ENCODE measurements around the gene NCBP1.

Gene NCBP1

GRCh38 chr9:97600531-97601227 lies 32.9 kb upstream of the NCBP1 start:
- no peak for TF ChIP-seq REST (IDR thresholded peaks at IDR 0.05; ENCODE audit: insufficient read depth in 1 of 2, low read depth in 2 of 2, low read length in 2 of 2)
- TF ChIP-seq SIN3A (IDR thresholded peaks at IDR 0.05; ENCODE audit: borderline replicate concordance, insufficient read depth, low read length), result no peak
- no peak for TF ChIP-seq TAF1 (IDR thresholded peaks at IDR 0.05; ENCODE audit: borderline replicate concordance, insufficient read depth, low read length)

DNA sequence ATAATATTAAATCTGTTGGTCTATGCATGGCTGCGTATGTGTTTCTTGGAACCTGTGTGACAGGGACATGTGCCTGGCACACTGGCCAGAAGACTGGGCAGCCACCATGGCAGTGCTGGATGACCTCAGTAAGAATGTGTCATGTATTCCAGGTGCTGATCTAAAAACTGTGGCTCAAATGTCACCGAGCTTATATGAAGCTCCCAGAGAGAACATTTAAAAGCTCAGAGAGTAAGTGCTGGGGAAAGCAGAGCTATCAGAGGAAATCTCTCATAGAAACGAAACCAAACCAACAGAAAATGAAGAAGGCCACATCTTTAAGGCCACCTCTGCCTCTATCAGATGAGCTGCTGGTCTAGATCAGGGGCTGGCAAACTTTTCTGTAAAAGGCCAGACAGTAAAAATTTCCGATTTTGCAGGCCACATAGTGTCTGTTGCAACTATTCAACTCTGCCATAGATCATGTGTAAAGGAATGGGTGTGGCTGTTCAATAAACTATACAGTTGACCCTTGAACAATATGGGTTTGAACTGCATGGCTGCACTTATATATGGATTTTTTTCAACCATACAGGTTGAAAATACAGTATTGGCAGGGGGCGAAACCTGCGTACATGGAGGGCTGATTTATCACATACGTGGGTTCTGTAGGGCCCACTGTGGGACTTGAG lies 32.3 kb upstream of the NCBP1 start:
- no peak for TF ChIP-seq POLR2AphosphoS5 (IDR thresholded peaks at IDR 0.05; ENCODE audit: low read depth, low read length)
- TF ChIP-seq REST (IDR thresholded peaks at IDR 0.05; ENCODE audit: insufficient read depth in 1 of 2, low read depth in 2 of 2, low read length in 2 of 2), result no peak
- no peak for TF ChIP-seq SIN3A (IDR thresholded peaks at IDR 0.05; ENCODE audit: borderline replicate concordance, insufficient read depth, low read length)
- no peak for TF ChIP-seq TAF1 (IDR thresholded peaks at IDR 0.05; ENCODE audit: borderline replicate concordance, insufficient read depth, low read length)
- no peak for TF ChIP-seq FOXP2 (optimal IDR thresholded peaks at IDR 0.05; ENCODE audit: borderline replicate concordance, extremely low read depth, extremely low read length, insufficient read depth)

GRCh38 chr9:97602430-97602829 lies 31.2 kb upstream of the NCBP1 start:
- TF ChIP-seq REST (IDR thresholded peaks at IDR 0.05; ENCODE audit: insufficient read depth in 1 of 2, low read depth in 2 of 2, low read length in 2 of 2), result no peak
- TF ChIP-seq FOXP2 (optimal IDR thresholded peaks at IDR 0.05; ENCODE audit: borderline replicate concordance, extremely low read depth, extremely low read length, insufficient read depth), result no peak

DNA sequence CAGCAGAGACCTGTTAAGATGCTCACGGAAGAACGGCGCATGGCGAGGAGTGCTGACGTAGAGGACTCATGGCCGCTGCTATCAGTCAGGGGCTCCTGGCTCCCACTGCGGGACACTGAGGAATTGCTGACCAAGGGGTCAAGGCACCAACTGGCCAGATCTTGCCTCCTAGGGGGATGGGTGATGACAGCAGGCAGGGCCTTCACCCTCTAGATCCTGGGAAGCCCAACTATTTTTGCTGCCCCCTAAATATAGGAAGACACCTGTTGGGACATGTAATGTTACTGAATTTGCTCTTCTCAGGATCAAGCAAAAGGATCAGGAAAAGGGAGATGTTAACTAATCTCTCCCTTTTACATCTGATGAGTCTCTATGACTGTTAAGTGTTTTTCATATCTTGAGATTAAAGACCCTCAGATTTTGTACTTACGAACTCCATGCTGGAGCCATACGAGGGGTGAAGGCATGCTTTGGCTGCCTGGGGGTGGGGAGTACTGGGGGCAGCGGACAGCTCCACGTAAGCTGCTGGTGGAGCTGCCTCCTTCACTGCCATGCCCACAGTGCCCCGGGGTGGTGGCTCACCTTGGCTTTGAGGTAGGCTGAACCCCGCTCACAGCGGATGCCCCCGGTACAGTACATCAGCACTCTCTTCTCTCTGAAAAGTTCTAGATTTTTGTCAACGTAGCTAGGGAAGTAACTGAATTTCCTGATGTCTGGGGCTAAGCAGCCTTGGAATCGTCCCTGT lies 28.5 kb upstream of the NCBP1 start:
- TF ChIP-seq SIN3A (IDR thresholded peaks at IDR 0.05; ENCODE audit: borderline replicate concordance, insufficient read depth, low read length) (no peak), FOXP2 (optimal IDR thresholded peaks at IDR 0.05; ENCODE audit: borderline replicate concordance, extremely low read depth, extremely low read length, insufficient read depth) (no peak), REST (IDR thresholded peaks at IDR 0.05; ENCODE audit: insufficient read depth in 1 of 2, low read depth in 2 of 2, low read length in 2 of 2) (no peak), TAF1 (IDR thresholded peaks at IDR 0.05; ENCODE audit: borderline replicate concordance, insufficient read depth, low read length) (no peak), POLR2AphosphoS5 (IDR thresholded peaks at IDR 0.05; ENCODE audit: low read depth, low read length) (no peak)
